Neural progenitor cell (in vitro differentiated cells): ENCODE measurements around the gene TIMP3. TPM values are rescaled to one million over a fixed set of nuclear protein-coding genes. Genes with fewer than 3 reads are reported as not detected.

Experiments
- DNase-seq: peaks from one replicate; pipeline ENCODE4 v3.0.0-alpha.2; 2016; ENCODE audit warnings: low spot score
- H2AFZ ChIP-seq: fragments of 200-600 bp; sonication (generic); replicated peaks from 2 replicates; pipeline ENCODE4 v1.6.1; 2016; ENCODE audit warnings: antibody characterized with exemption
- H3F3A ChIP-seq: fragments of 200-600 bp; sonication (generic); 2 replicates; pipeline ENCODE4 v1.6.1; 2016; ENCODE audit warnings: antibody characterized with exemption, low read depth
- H3K27ac ChIP-seq: fragments of 200-600 bp; sonication (generic); 2 replicates; pipeline ENCODE4 v1.5.1; 2016; ENCODE audit warnings: mild to moderate bottlenecking
- H3K27me3 ChIP-seq: fragments of 200-600 bp; sonication (generic); 2 replicates; pipeline ENCODE4 v1.6.1; 2016; ENCODE audit warnings: mild to moderate bottlenecking, moderate library complexity
- H3K36me3 ChIP-seq: fragments of 200-600 bp; sonication (generic); 2 replicates; pipeline ENCODE4 v1.5.1; 2016
- H3K4me1 ChIP-seq: fragments of 200-600 bp; sonication (generic); 2 replicates; pipeline ENCODE4 v1.6.1; 2016; ENCODE audit warnings: mixed run types
- H3K4me2 ChIP-seq: fragments of 200-600 bp; sonication (generic); 2 replicates; pipeline ENCODE4 v1.6.1; 2016
- H3K4me3 ChIP-seq: fragments of 200-600 bp; sonication (generic); 2 replicates; pipeline ENCODE4 v1.5.1; 2016
- H3K79me2 ChIP-seq: fragments of 200-600 bp; sonication (generic); 2 replicates; pipeline ENCODE4 v1.6.1; 2016; ENCODE audit warnings: low read depth
- H3K9ac ChIP-seq: fragments of 200-600 bp; sonication (generic); 2 replicates; pipeline ENCODE4 v1.6.1; 2016
- H3K9me3 ChIP-seq: fragments of 200-600 bp; sonication (generic); 2 replicates; pipeline ENCODE4 v1.5.1; 2016; ENCODE audit warnings: low read depth
- H4K20me1 ChIP-seq: fragments of 200-600 bp; sonication (generic); 2 replicates; pipeline ENCODE4 v1.6.1; 2016; ENCODE audit warnings: low read depth
- H3K27ac Mint-ChIP-seq: 3 replicates; pipeline ENCODE4 v1.8.0; 2021; ENCODE audit warnings: mixed read lengths
- H3K27me3 Mint-ChIP-seq: 2 replicates; pipeline ENCODE4 v1.8.0; 2022; ENCODE audit warnings: low read depth, mild to moderate bottlenecking, inconsistent platforms, moderate library complexity, mixed read lengths; ENCODE audit not compliant: insufficient read depth
- H3K36me3 Mint-ChIP-seq: 3 replicates; pipeline ENCODE4 v1.8.0; 2021; ENCODE audit warnings: mixed read lengths
- H3K4me1 Mint-ChIP-seq: 3 replicates; pipeline ENCODE4 v1.8.0; 2021; ENCODE audit warnings: mixed read lengths
- H3K4me3 Mint-ChIP-seq: 3 replicates; pipeline ENCODE4 v1.8.0; 2021; ENCODE audit warnings: mild to moderate bottlenecking, moderate library complexity, mixed read lengths
- H3K9me3 Mint-ChIP-seq: 3 replicates; pipeline ENCODE4 v1.8.0; 2020; ENCODE audit warnings: mixed read lengths
- CTCF ChIP-seq: fragments of 200-600 bp; sonication (generic); IDR thresholded peaks from 2 replicates; pipeline ENCODE4 v1.5.1; 2017; ENCODE audit warnings: antibody characterized with exemption, mild to moderate bottlenecking
- EZH2 ChIP-seq: fragments of 200-600 bp; sonication (generic); IDR thresholded peaks from 2 replicates; pipeline ENCODE4 v1.6.1; 2017; ENCODE audit warnings: antibody characterized with exemption, mild to moderate bottlenecking, moderate library complexity
- EZH2phosphoT487 ChIP-seq: fragments of 200-600 bp; sonication (generic); IDR thresholded peaks from 2 replicates; pipeline ENCODE4 v1.6.1; 2017; ENCODE audit warnings: antibody characterized with exemption
- total RNA-seq: library from RNA; depleted of rRNA; stranded (reverse); fragments of >200 nt; gene quantifications from 2 replicates; pipeline ENCODE4 v1.2.3, GENCODE V29; 2015; ENCODE audit warnings: low replicate concordance

The TIMP3 gene
- total RNA-seq, 1 donor from 2014 or later, result 6.3 TPM

GRCh38 chr22:32760396-32760795 is 41.1 kb upstream of the TIMP3 start:
- no peaks in the 10 kb centered on the region for H3K36me3 ChIP-seq
- H3K36me3 Mint-ChIP-seq, result no peaks in the 10 kb centered on the region
- no peak overlapping the region for H3K4me3 ChIP-seq
- no peak for TF ChIP-seq EZH2phosphoT487
- no peak for TF ChIP-seq CTCF
- no peak for TF ChIP-seq EZH2
- no peaks in the 10 kb centered on the region for H3K27me3 ChIP-seq
- no peak overlapping the region for H3K4me3 Mint-ChIP-seq
- peaks cover 5% of the 10 kb centered on the region for H3K27me3 Mint-ChIP-seq
- H3K4me2 ChIP-seq, result no peak overlapping the region
- no peaks in the 10 kb centered on the region for H3K9me3 ChIP-seq
- H3K27ac Mint-ChIP-seq, result no peak overlapping the region
- H4K20me1 ChIP-seq, result no peaks in the 10 kb centered on the region
- H3K4me1 ChIP-seq, result no peaks in the 10 kb centered on the region
- H3K79me2 ChIP-seq, result no peaks in the 10 kb centered on the region
- H3K9ac ChIP-seq, result no peak overlapping the region
- H3F3A ChIP-seq, result no peaks in the 10 kb centered on the region
- peaks cover 2% of the 10 kb centered on the region for H3K4me1 Mint-ChIP-seq
- H3K27ac ChIP-seq, result no peak overlapping the region
- no peaks in the 10 kb centered on the region for H3K9me3 Mint-ChIP-seq
- no peak overlapping the region for H2AFZ ChIP-seq
- DNase-seq, result no peak

- Histone ChIP-seq H3K4me3 (no peak overlapping the region), H3K4me2 (no peak overlapping the region), H3F3A (no peaks in the 10 kb centered on the region), H3K9ac (no peak overlapping the region), H3K27me3 (no peaks in the 10 kb centered on the region), H3K9me3 (no peaks in the 10 kb centered on the region), H4K20me1 (no peaks in the 10 kb centered on the region), H3K27ac (no peak overlapping the region), H3K79me2 (no peaks in the 10 kb centered on the region), H2AFZ (no peak overlapping the region), H3K4me1 (no peaks in the 10 kb centered on the region), H3K36me3 (no peaks in the 10 kb centered on the region)
- Mint-ChIP-seq H3K36me3 (no peaks in the 10 kb centered on the region), H3K27ac (no peak overlapping the region), H3K4me3 (no peak overlapping the region), H3K27me3 (peaks cover 5% of the 10 kb centered on the region), H3K4me1 (peaks cover 3% of the 10 kb centered on the region), H3K9me3 (no peaks in the 10 kb centered on the region)
- TF ChIP-seq EZH2phosphoT487 (no peak), CTCF (no peak), EZH2 (no peak)
- DNase-seq, result no peak
These were observed 40.7 kb upstream of the TIMP3 start for GRCh38 chr22:32760815-32761214.

GRCh38 chr22:32761251-32761903 is 40.1 kb upstream of the TIMP3 start:
- no peak overlapping the region for H3K27ac ChIP-seq
- Mint-ChIP-seq H3K4me3 (no peak overlapping the region), H3K27ac (no peak overlapping the region)

More at GRCh38 chr22:32761251-32761903, 40.1 kb upstream of the TIMP3 start:
- Histone ChIP-seq H3K36me3 (no peaks in the 10 kb centered on the region), H3K79me2 (no peaks in the 10 kb centered on the region), H3K4me2 (no peak overlapping the region), H3F3A (no peaks in the 10 kb centered on the region), H3K4me3 (no peak overlapping the region), H3K4me1 (no peaks in the 10 kb centered on the region), H3K9me3 (no peaks in the 10 kb centered on the region), H3K9ac (no peak overlapping the region), H3K27me3 (no peaks in the 10 kb centered on the region), H4K20me1 (no peaks in the 10 kb centered on the region), H2AFZ (no peak overlapping the region)
- no peaks in the 10 kb centered on the region for H3K9me3 Mint-ChIP-seq
- DNase-seq, result no peak
- H3K4me1 Mint-ChIP-seq, result peaks cover 3% of the 10 kb centered on the region
- peaks cover 5% of the 10 kb centered on the region for H3K27me3 Mint-ChIP-seq
- TF ChIP-seq CTCF (no peak), EZH2phosphoT487 (no peak), EZH2 (no peak)
- no peaks in the 10 kb centered on the region for H3K36me3 Mint-ChIP-seq
